ENCODE results near the gene WNK3.

WNK3 gene

GRCh38 chrX:54238588-54238987 lies 119.3 kb downstream of the WNK3 start:
- H3K27me3 ChIP-seq (replicated peaks; ENCODE audit: control insufficient read depth, insufficient read depth, low read length): no peaks in the 10 kb centered on the region
- peaks cover 29% of the 10 kb centered on the region for H3K9me3 ChIP-seq (ENCODE audit: control insufficient read depth, low read length)
- H3K4me3 ChIP-seq (ENCODE audit: low read length): no peak overlapping the region
- H3K36me3 ChIP-seq (ENCODE audit: control insufficient read depth, insufficient read depth, low read length, severe bottlenecking): no peaks in the 10 kb centered on the region
- no peak overlapping the region for H3K9ac ChIP-seq (ENCODE audit: low read length)
- H3K4me1 ChIP-seq (ENCODE audit: control insufficient read depth, insufficient read depth, low read length): no peaks in the 10 kb centered on the region
- DNase-seq (ENCODE audit: low read depth): no peak

DNA sequence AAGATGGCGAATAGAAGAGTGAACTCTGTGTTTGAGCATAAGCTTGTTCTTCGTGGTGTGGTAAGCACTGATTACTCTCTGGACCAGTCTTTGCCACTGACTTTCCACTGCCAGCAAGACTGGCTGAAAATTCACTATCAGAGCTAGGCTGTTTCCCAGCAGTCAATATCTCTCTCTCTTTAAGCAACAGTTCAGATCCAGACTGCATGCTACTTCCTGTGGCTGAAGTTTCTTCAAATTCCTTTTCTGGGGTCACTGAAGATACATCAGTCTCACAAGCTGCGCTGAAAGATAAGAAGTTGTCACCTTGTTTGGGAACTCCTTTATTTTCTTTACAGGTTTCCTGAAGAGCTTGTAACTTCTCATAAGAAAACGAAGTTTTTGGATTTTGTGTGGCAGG lies 120.8 kb downstream of the WNK3 start:
- Histone ChIP-seq H3K4me1 (ENCODE audit: control insufficient read depth, insufficient read depth, low read length) (no peaks in the 10 kb centered on the region), H3K4me3 (ENCODE audit: low read length) (no peak overlapping the region), H3K36me3 (ENCODE audit: control insufficient read depth, insufficient read depth, low read length, severe bottlenecking) (no peaks in the 10 kb centered on the region), H3K9me3 (ENCODE audit: control insufficient read depth, low read length) (peaks cover 29% of the 10 kb centered on the region), H3K27me3 (replicated peaks; ENCODE audit: control insufficient read depth, insufficient read depth, low read length) (no peaks in the 10 kb centered on the region), H3K9ac (ENCODE audit: low read length) (no peak overlapping the region)
- DNase-seq (ENCODE audit: low read depth): no peak

DNA sequence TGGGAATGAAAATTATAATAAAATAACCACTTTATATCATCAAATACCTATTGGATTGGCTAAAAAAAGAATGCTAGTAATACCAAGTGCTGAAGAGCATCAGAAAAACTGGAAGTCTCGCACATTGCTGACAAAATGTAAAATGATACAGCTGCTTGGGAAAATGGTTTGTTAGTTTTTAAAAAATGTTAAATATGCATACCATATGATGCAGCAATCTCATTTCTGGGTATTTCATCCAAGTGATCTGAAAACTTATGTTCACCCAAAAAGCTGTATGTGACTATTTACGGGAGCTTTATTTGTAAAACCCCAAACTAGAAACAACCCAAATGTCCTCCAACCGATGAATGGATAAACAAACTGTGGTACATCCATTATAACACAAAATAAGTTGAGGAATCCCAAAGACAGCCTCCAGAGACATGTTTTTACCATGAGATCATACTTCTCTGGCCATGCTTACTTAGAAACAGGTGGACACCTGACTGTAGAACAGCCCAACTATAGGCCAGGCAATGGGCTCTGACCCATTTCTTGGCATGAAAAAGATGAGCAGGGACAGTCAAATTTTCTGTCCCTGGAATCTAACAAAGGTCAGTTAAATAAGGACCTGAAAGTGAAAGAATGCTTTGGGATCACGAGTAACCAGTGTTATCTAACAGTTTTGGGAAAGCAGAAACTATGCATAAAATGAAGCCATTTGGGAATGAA lies 127.3 kb downstream of the WNK3 start:
- H3K36me3 ChIP-seq (ENCODE audit: control insufficient read depth, insufficient read depth, low read length, severe bottlenecking): no peaks in the 10 kb centered on the region
- H3K9me3 ChIP-seq (ENCODE audit: control insufficient read depth, low read length): peaks cover 8% of the 10 kb centered on the region
- H3K4me1 ChIP-seq (ENCODE audit: control insufficient read depth, insufficient read depth, low read length): no peaks in the 10 kb centered on the region
- H3K9ac ChIP-seq (ENCODE audit: low read length): no peak overlapping the region
- no peak overlapping the region for H3K4me3 ChIP-seq (ENCODE audit: low read length)
- DNase-seq (ENCODE audit: low read depth): peak; percentile 60
- no peaks in the 10 kb centered on the region for H3K27me3 ChIP-seq (replicated peaks; ENCODE audit: control insufficient read depth, insufficient read depth, low read length)

- Histone ChIP-seq H3K9me3 (ENCODE audit: control insufficient read depth, low read length) (no peaks in the 10 kb centered on the region), H3K27me3 (replicated peaks; ENCODE audit: control insufficient read depth, insufficient read depth, low read length) (no peaks in the 10 kb centered on the region), H3K9ac (ENCODE audit: low read length) (no peak overlapping the region), H3K36me3 (ENCODE audit: control insufficient read depth, insufficient read depth, low read length, severe bottlenecking) (no peaks in the 10 kb centered on the region), H3K4me1 (ENCODE audit: control insufficient read depth, insufficient read depth, low read length) (no peaks in the 10 kb centered on the region), H3K4me3 (ENCODE audit: low read length) (no peak overlapping the region)
- DNase-seq (ENCODE audit: low read depth): no peak
Measured at GRCh38 chrX:54223581-54223980, 134.3 kb downstream of the WNK3 start.

- no peak overlapping the region for H3K4me3 ChIP-seq (ENCODE audit: low read length)
- H3K4me1 ChIP-seq (ENCODE audit: control insufficient read depth, insufficient read depth, low read length): no peaks in the 10 kb centered on the region
- peaks cover 6% of the 10 kb centered on the region for H3K27me3 ChIP-seq (replicated peaks; ENCODE audit: control insufficient read depth, insufficient read depth, low read length)
- no peak for DNase-seq (ENCODE audit: low read depth)
- no peak overlapping the region for H3K9ac ChIP-seq (ENCODE audit: low read length)
- no peaks in the 10 kb centered on the region for H3K9me3 ChIP-seq (ENCODE audit: control insufficient read depth, low read length)
- no peaks in the 10 kb centered on the region for H3K36me3 ChIP-seq (ENCODE audit: control insufficient read depth, insufficient read depth, low read length, severe bottlenecking)
Measured at GRCh38 chrX:54213603-54214002, 144.2 kb downstream of the WNK3 start.

DNA sequence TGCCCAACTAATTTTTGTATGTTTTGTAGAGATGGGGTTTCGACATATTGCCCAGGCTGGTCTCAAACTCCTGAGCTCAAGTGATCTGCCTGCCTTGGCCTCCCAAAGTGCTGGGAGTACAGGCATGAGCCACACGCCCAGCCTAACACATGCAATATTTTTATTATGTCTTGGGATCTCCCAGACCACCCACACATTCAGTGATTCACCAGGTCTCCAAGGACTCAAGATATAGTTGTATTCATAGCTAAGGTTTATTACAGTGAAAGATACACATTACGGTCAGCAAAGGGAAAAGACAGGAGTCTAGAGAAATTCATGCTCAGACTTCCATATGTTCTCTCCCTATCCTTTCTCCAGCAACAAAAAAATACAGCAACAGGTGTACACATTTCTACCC lies 149.3 kb downstream of the WNK3 start:
- Histone ChIP-seq H3K4me1 (ENCODE audit: control insufficient read depth, insufficient read depth, low read length) (no peaks in the 10 kb centered on the region), H3K9ac (ENCODE audit: low read length) (no peak overlapping the region), H3K36me3 (ENCODE audit: control insufficient read depth, insufficient read depth, low read length, severe bottlenecking) (no peaks in the 10 kb centered on the region), H3K9me3 (ENCODE audit: control insufficient read depth, low read length) (no peaks in the 10 kb centered on the region), H3K27me3 (replicated peaks; ENCODE audit: control insufficient read depth, insufficient read depth, low read length) (peaks cover 14% of the 10 kb centered on the region), H3K4me3 (ENCODE audit: low read length) (no peak overlapping the region)
- DNase-seq (ENCODE audit: low read depth): peak; percentile 32

- no peak for DNase-seq (ENCODE audit: low read depth)
- Histone ChIP-seq H3K9me3 (ENCODE audit: control insufficient read depth, low read length) (no peaks in the 10 kb centered on the region), H3K36me3 (ENCODE audit: control insufficient read depth, insufficient read depth, low read length, severe bottlenecking) (no peaks in the 10 kb centered on the region), H3K4me1 (ENCODE audit: control insufficient read depth, insufficient read depth, low read length) (no peaks in the 10 kb centered on the region), H3K27me3 (replicated peaks; ENCODE audit: control insufficient read depth, insufficient read depth, low read length) (peaks cover 19% of the 10 kb centered on the region), H3K9ac (ENCODE audit: low read length) (no peak overlapping the region), H3K4me3 (ENCODE audit: low read length) (no peak overlapping the region)
Measured at GRCh38 chrX:54198262-54198661, 159.6 kb downstream of the WNK3 start.

- no peak for DNase-seq (ENCODE audit: low read depth)
- Histone ChIP-seq H3K4me3 (ENCODE audit: low read length) (no peak overlapping the region), H3K4me1 (ENCODE audit: control insufficient read depth, insufficient read depth, low read length) (no peaks in the 10 kb centered on the region), H3K9me3 (ENCODE audit: control insufficient read depth, low read length) (no peaks in the 10 kb centered on the region), H3K27me3 (replicated peaks; ENCODE audit: control insufficient read depth, insufficient read depth, low read length) (peaks cover 19% of the 10 kb centered on the region), H3K36me3 (ENCODE audit: control insufficient read depth, insufficient read depth, low read length, severe bottlenecking) (no peaks in the 10 kb centered on the region), H3K9ac (ENCODE audit: low read length) (no peak overlapping the region)
Measured at GRCh38 chrX:54194982-54195588, 162.8 kb downstream of the WNK3 start.

DNA sequence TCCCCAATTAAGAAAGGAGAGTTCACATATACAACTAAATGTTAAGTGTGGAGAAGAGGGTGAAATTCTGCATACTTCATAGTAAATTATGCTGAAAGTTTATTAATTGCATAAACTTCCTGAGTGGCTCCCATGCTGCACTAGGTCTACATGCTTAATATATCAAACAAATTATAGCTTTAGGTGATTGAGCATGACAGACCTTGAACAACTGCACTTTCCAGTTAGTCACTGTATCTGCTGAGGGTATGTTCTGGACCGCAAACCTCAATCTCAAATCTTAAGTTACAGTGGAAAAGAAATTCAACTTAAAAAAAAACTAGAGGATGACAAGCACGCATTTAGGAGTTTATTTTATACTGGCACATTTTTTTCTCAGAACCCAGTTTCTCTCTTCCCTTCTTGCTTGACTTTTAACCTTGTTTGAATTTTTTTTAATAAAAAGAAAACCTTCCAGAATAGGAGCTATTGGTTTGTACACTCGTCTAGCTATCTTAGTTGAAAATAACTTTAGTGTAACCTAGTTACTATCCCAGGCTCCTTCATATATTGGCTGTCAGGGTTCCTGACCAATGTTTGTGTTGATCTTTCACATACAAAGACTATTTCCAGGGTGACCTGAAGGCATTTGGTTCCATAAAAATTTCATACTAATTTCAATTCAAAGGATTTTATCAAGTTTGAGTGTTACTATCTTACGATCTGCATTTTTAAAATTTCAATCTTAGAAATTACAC lies 164.6 kb downstream of the WNK3 start:
- Histone ChIP-seq H3K4me3 (ENCODE audit: low read length) (no peak overlapping the region), H3K4me1 (ENCODE audit: control insufficient read depth, insufficient read depth, low read length) (no peaks in the 10 kb centered on the region), H3K9ac (ENCODE audit: low read length) (no peak overlapping the region), H3K36me3 (ENCODE audit: control insufficient read depth, insufficient read depth, low read length, severe bottlenecking) (no peaks in the 10 kb centered on the region), H3K27me3 (replicated peaks; ENCODE audit: control insufficient read depth, insufficient read depth, low read length) (peaks cover 12% of the 10 kb centered on the region), H3K9me3 (ENCODE audit: control insufficient read depth, low read length) (no peaks in the 10 kb centered on the region)
- DNase-seq (ENCODE audit: low read depth): no peak

- Histone ChIP-seq H3K9me3 (ENCODE audit: control insufficient read depth, low read length) (no peaks in the 10 kb centered on the region), H3K4me3 (ENCODE audit: low read length) (no peak overlapping the region), H3K4me1 (ENCODE audit: control insufficient read depth, insufficient read depth, low read length) (peaks cover 18% of the 10 kb centered on the region), H3K27me3 (replicated peaks; ENCODE audit: control insufficient read depth, insufficient read depth, low read length) (peaks cover 6% of the 10 kb centered on the region), H3K36me3 (ENCODE audit: control insufficient read depth, insufficient read depth, low read length, severe bottlenecking) (no peaks in the 10 kb centered on the region), H3K9ac (ENCODE audit: low read length) (no peak overlapping the region)
- DNase-seq (ENCODE audit: low read depth): no peak
Measured at GRCh38 chrX:54184474-54184873, 173.4 kb downstream of the WNK3 start.

DNA sequence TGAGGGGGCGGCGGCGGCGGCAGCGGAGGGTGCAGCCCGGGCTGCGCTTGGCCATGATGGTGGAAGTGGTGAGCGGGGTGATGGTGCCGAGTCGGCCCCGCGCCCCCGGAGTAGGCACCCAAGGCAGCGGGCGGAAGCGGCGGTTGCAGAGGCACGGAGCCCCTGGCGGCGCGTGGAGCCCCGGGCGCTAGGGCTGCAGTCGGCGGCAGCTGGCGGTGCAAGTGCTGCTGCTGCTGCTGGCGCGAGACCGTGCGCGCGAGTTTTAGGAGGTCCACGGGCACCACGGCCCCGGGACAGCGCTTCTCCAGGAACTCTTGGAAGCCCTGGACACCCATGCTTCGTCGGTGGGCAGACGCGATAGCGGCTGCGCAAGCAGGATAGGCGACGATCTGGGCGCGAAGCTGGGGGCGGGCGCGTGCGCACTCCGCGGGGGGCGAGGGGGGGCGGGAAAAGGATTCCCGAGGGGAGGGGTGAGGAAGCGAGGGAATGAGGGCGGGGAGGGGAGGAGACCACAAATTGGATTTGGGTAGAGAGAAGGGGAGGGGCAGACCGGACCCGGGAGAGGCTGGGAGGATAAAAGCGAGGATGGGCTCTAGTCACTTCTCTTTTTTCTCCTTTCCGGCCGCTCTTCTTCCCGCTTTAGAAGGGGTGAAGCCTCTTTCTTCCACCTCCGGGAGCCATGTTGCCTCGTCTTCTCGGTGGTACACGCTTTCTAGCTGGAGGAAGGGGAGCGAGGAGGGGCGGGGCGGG lies 174.8 kb downstream of the WNK3 start, which contains the start of gene FAM120C:
Gene FAM120C, minus strand, starts transcription at position 391 of the 750 bp plus-strand sequence. Its CDS starts 56 bp downstream, at position 335.
- DNase-seq (ENCODE audit: low read depth): peak; percentile 80
- Histone ChIP-seq H3K4me1 (ENCODE audit: control insufficient read depth, insufficient read depth, low read length) (peaks cover 24% of the 10 kb centered on the region), H3K36me3 (ENCODE audit: control insufficient read depth, insufficient read depth, low read length, severe bottlenecking) (no peaks in the 10 kb centered on the region), H3K9ac (ENCODE audit: low read length) (peak within 1 kb of the TSS; percentile 89), H3K4me3 (ENCODE audit: low read length) (peak within 1 kb of the TSS; percentile 88), H3K27me3 (replicated peaks; ENCODE audit: control insufficient read depth, insufficient read depth, low read length) (peaks cover 9% of the 10 kb centered on the region), H3K9me3 (ENCODE audit: control insufficient read depth, low read length) (no peaks in the 10 kb centered on the region)

Measured in adipocyte (in vitro differentiated cells).